Measurements from ENCODE around the gene MCM10.

Gene MCM10

DNA sequence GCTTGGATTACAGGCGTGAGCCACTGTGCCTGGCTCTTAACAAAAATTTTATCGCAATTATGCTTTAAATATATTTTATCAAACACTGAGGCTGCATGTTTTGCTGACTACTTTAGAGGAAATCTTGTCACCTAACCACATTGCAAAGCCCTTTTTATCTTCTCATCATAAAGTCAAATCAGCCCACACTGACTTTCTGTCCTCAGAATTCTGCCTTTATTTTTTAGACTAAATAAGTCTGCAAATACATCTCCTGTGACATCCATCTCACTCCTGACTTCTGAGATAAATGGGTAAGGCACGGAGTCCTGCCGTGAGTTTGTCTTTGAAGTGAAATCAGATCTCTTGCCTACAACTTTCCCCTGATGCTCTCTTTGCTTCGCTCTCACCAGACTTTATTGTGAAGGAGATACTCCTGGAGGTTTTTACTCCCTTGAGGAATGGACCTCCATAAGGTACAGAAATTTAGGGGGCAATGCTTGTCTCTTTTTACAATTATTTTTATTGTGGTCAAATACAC is 96.3 kb downstream of the MCM10 start:
- Histone ChIP-seq H3K36me3 (ENCODE audit: control insufficient read depth, insufficient read depth, low read length) (no peaks in the 10 kb centered on the region), H3K4me1 (ENCODE audit: control insufficient read depth, insufficient read depth, low read length) (no peaks in the 10 kb centered on the region), H3K4me3 (ENCODE audit: low read depth, low read length) (no peak overlapping the region), H3K27ac (ENCODE audit: low read depth, low read length) (no peak overlapping the region), H3K9me3 (ENCODE audit: control insufficient read depth, insufficient read depth, low read length) (no peaks in the 10 kb centered on the region), H3K27me3 (ENCODE audit: control insufficient read depth, insufficient read depth, low read length) (no peaks in the 10 kb centered on the region), H3K9ac (ENCODE audit: low read depth, low read length) (no peak overlapping the region)

Data from HUES48 (cell line).